Measurements from ENCODE around the gene MYLK.

DNA sequence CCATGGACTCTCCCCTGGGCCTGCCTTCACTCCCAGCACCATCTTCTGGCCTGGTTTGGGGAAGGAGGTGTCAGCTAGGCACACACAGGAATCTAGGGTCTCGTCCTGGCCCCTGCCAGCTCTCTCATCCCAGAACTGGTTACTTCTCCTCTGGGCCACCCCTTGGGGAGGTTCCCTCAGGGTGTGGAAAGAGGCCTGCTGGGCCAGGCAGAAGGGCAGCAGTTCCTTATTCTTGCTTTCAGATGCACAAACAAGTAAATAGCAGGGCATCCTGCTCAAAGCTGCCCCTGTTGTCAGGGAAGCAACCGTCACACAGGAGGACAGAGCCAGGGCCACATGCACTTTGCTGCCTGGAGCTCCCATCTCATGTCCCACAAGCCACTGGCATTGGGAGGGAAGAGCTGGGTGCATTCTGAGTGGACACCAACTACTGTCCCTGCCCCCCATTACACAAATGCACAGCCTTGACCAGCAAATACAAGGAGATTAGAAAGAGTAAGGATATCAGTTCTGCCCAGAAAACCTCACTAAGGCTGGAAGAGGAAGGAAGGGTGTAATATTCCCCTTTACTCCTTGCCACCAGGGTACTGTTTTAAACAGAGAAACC, 190.4 kb downstream of the MYLK start:
- TF ChIP-seq POLR2A (IDR thresholded peaks at IDR 0.05) = no peak
- TF ChIP-seq, protein P1, sequence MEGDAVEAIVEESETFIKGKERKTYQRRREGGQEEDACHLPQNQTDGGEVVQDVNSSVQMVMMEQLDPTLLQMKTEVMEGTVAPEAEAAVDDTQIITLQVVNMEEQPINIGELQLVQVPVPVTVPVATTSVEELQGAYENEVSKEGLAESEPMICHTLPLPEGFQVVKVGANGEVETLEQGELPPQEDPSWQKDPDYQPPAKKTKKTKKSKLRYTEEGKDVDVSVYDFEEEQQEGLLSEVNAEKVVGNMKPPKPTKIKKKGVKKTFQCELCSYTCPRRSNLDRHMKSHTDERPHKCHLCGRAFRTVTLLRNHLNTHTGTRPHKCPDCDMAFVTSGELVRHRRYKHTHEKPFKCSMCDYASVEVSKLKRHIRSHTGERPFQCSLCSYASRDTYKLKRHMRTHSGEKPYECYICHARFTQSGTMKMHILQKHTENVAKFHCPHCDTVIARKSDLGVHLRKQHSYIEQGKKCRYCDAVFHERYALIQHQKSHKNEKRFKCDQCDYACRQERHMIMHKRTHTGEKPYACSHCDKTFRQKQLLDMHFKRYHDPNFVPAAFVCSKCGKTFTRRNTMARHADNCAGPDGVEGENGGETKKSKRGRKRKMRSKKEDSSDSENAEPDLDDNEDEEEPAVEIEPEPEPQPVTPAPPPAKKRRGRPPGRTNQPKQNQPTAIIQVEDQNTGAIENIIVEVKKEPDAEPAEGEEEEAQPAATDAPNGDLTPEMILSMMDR (IDR thresholded peaks at IDR 0.05) = no peak

Measured in stomach (tissue), 4 donors.